ENCODE results near the gene NUDT7. TPM values are rescaled to one million over a fixed set of nuclear protein-coding genes. Genes with fewer than 3 reads are reported as not detected.

NUDT7 gene
- total RNA-seq, 3 donors from 2014 or later (not counting 1 experiment from before 2014, with no cell fraction given) = 1.6 to 4.3 (median 3.3) TPM

DNA sequence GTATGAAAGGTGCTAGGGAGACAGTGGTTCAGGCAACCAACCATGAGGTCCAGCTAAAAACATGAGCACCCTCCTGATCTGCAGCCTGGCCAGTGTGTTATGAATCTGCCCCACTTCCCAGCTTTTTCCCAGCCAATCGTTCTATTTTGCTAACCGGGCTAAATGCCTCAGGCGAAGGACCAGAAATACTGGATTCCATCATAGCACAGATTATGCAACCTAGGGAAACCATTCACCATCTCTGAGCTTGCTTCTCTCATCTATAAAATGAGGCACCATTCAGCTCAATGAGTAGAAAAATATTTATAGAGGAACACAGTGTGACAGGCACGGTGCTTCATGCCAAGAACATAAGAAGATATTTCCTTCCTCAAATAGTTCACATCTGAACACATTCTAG is 45.2 kb upstream of the NUDT7 start:
- TF ChIP-seq, protein P1, sequence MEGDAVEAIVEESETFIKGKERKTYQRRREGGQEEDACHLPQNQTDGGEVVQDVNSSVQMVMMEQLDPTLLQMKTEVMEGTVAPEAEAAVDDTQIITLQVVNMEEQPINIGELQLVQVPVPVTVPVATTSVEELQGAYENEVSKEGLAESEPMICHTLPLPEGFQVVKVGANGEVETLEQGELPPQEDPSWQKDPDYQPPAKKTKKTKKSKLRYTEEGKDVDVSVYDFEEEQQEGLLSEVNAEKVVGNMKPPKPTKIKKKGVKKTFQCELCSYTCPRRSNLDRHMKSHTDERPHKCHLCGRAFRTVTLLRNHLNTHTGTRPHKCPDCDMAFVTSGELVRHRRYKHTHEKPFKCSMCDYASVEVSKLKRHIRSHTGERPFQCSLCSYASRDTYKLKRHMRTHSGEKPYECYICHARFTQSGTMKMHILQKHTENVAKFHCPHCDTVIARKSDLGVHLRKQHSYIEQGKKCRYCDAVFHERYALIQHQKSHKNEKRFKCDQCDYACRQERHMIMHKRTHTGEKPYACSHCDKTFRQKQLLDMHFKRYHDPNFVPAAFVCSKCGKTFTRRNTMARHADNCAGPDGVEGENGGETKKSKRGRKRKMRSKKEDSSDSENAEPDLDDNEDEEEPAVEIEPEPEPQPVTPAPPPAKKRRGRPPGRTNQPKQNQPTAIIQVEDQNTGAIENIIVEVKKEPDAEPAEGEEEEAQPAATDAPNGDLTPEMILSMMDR (IDR thresholded peaks at IDR 0.05) = no peak
- Mint-ChIP-seq H3K4me1 (no peaks in the 10 kb centered on the region), H3K36me3 (no peaks in the 10 kb centered on the region), H3K27me3 (ENCODE audit: low read depth in 2 of 2) (peaks cover 0 to 2% of the 10 kb centered on the region in 2 donors), H3K4me3 (no peak overlapping the region), H3K27ac (no peak overlapping the region), H3K9me3 (no peaks in the 10 kb centered on the region)
- DNase-seq (no peak), ATAC-seq (no peak)
- H3K4me1 ChIP-seq (ENCODE audit: control insufficient read depth, insufficient read depth, low read length) = no peaks in the 10 kb centered on the region
- no peaks in the 10 kb centered on the region for H3K27me3 ChIP-seq (ENCODE audit: control insufficient read depth, insufficient read depth, low read length)
- no peak overlapping the region for H3K27ac ChIP-seq (ENCODE audit: low read length)
- H3K36me3 ChIP-seq (ENCODE audit: control insufficient read depth, insufficient read depth, low read length) = no peaks in the 10 kb centered on the region
- 60% methylated on average over 4 of the region's 4 CpGs for WGBS (ENCODE audit: insufficient coverage)
- no peak overlapping the region for H3K4me3 ChIP-seq (ENCODE audit: low read length)
- no peaks in the 10 kb centered on the region for H3K9me3 ChIP-seq (ENCODE audit: control insufficient read depth, insufficient read depth, low read length)
- intact Hi-C loops (cut with micrococcal nuclease) = loop anchor here (5.0 kb wide), 1 partner anchor 420 kb away; the partner anchor contains the start of gene WWOX

DNA sequence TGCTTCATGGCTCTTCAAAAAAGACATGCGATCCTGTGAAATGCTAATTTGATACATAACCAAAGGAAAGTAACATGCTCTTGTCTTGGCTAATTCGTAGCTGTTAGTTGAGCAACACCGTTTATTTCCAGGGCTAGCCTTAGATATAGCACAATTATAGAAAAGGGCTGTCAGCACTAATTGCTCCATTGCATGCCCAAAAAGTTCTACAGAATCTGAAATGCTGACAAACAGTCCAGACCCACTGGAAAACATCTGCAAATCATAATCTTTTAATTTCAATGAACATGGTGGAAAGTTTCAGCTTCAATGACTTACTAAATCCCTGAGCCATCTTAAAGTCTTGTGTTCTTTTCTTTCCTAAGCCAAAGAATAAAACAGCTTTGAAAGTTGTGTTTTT is 42.9 kb upstream of the NUDT7 start:
- no peaks in the 10 kb centered on the region for H3K9me3 Mint-ChIP-seq
- H3K36me3 Mint-ChIP-seq = no peaks in the 10 kb centered on the region
- no peak overlapping the region for H3K4me3 Mint-ChIP-seq
- H3K27ac Mint-ChIP-seq = no peak overlapping the region
- H3K36me3 ChIP-seq (ENCODE audit: control insufficient read depth, insufficient read depth, low read length) = no peaks in the 10 kb centered on the region
- TF ChIP-seq, protein P1 (IDR thresholded peaks at IDR 0.05) = no peak
- ATAC-seq (no peak), DNase-seq (no peak)
- H3K4me1 Mint-ChIP-seq = no peaks in the 10 kb centered on the region
- H3K27me3 Mint-ChIP-seq (ENCODE audit: low read depth in 2 of 2) = peaks cover 0 to 9% of the 10 kb centered on the region in 2 donors
- WGBS (ENCODE audit: insufficient coverage) = 72% methylated on average over 3 of the region's 3 CpGs
- H3K4me1 ChIP-seq (ENCODE audit: control insufficient read depth, insufficient read depth, low read length) = no peaks in the 10 kb centered on the region
- intact Hi-C loops (cut with micrococcal nuclease) = loop anchor here (5.0 kb wide), 1 partner anchor 418 kb away; the partner anchor contains the start of gene WWOX
- H3K4me3 ChIP-seq (ENCODE audit: low read length) = no peak overlapping the region
- H3K27me3 ChIP-seq (ENCODE audit: control insufficient read depth, insufficient read depth, low read length) = no peaks in the 10 kb centered on the region
- H3K27ac ChIP-seq (ENCODE audit: low read length) = no peak overlapping the region
- H3K9me3 ChIP-seq (ENCODE audit: control insufficient read depth, insufficient read depth, low read length) = no peaks in the 10 kb centered on the region

DNA sequence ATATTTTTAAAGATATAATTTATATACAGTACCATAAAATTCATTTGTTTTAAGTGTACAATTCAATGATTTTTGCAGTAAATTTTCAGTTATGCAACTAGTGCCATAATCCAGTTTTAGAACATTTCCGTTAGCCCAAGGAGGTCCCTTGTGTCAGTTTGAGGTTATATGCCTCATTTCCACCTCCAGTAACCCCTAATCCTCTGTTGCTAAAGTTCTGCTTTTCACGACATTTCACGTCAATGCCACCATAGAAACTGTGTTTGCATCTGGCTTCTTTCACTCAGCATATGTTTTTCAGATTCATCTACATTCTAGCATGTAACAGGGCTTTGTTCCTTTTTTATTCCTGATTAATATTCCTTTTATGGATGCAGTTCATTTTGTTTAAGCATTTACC is 42.4 kb upstream of the NUDT7 start:
- Mint-ChIP-seq H3K4me3 (no peak overlapping the region), H3K27me3 (ENCODE audit: low read depth in 2 of 2) (peaks cover 0 to 9% of the 10 kb centered on the region in 2 donors), H3K9me3 (no peaks in the 10 kb centered on the region), H3K4me1 (no peaks in the 10 kb centered on the region), H3K27ac (no peak overlapping the region), H3K36me3 (no peaks in the 10 kb centered on the region)
- ATAC-seq (no peak), DNase-seq (no peak)
- Histone ChIP-seq H3K27me3 (ENCODE audit: control insufficient read depth, insufficient read depth, low read length) (no peaks in the 10 kb centered on the region), H3K4me1 (ENCODE audit: control insufficient read depth, insufficient read depth, low read length) (no peaks in the 10 kb centered on the region), H3K36me3 (ENCODE audit: control insufficient read depth, insufficient read depth, low read length) (no peaks in the 10 kb centered on the region), H3K27ac (ENCODE audit: low read length) (no peak overlapping the region), H3K9me3 (ENCODE audit: control insufficient read depth, insufficient read depth, low read length) (no peaks in the 10 kb centered on the region), H3K4me3 (ENCODE audit: low read length) (no peak overlapping the region)
- TF ChIP-seq, protein P1 (IDR thresholded peaks at IDR 0.05) = no peak
- intact Hi-C loops (cut with micrococcal nuclease) = loop anchor here (5.0 kb wide), 1 partner anchor 417 kb away; the partner anchor contains the start of gene WWOX
- 10% methylated on average over 3 of the region's 3 CpGs for WGBS (ENCODE audit: insufficient coverage)

DNA sequence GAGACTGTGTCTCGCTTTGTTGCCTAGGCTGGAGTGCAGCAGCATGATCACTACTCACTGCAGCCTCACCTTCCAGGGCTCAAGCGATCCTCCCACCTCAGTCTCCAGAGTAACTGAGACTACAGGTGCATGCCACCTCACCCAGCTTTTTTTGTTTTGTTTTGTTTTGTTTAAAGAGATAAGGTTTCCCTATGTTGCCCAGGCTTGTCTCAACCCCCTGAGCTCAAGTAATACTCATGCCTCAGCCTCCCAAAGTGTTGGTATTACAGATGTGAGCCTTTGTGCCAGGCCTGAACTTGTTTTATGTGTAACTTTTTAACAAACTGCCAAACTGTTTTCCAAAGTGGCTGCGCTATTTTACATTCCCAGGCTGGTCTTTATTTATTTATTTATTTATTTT is 41.8 kb upstream of the NUDT7 start:
- no peak overlapping the region for H3K4me3 ChIP-seq (ENCODE audit: low read length)
- DNase-seq (no peak), ATAC-seq (no peak)
- Mint-ChIP-seq H3K9me3 (no peaks in the 10 kb centered on the region), H3K36me3 (no peaks in the 10 kb centered on the region), H3K27me3 (ENCODE audit: low read depth in 2 of 2) (peaks cover 0 to 9% of the 10 kb centered on the region in 2 donors), H3K4me1 (no peaks in the 10 kb centered on the region), H3K27ac (no peak overlapping the region), H3K4me3 (no peak overlapping the region)
- H3K27me3 ChIP-seq (ENCODE audit: control insufficient read depth, insufficient read depth, low read length) = no peaks in the 10 kb centered on the region
- 86% methylated on average over 3 of the region's 3 CpGs for WGBS (ENCODE audit: insufficient coverage)
- no peaks in the 10 kb centered on the region for H3K4me1 ChIP-seq (ENCODE audit: control insufficient read depth, insufficient read depth, low read length)
- no peak overlapping the region for H3K27ac ChIP-seq (ENCODE audit: low read length)
- H3K36me3 ChIP-seq (ENCODE audit: control insufficient read depth, insufficient read depth, low read length) = no peaks in the 10 kb centered on the region
- intact Hi-C loops (cut with micrococcal nuclease) = no loop called here
- TF ChIP-seq, protein P1 (IDR thresholded peaks at IDR 0.05) = no peak
- no peaks in the 10 kb centered on the region for H3K9me3 ChIP-seq (ENCODE audit: control insufficient read depth, insufficient read depth, low read length)
